Peyer's patch (tissue), 4 donors: ENCODE data around the gene HABP4.

Source experiments
- POLR2A ChIP-seq, 2 donors: fragments of 450-650 bp; IDR thresholded peaks; one replicate each; pipeline ENCODE4 v1.5.1; 2017; ENCODE audit warnings: antibody characterized with exemption in 2 of 2, mild to moderate bottlenecking in 2 of 2, moderate library complexity in 2 of 2
- TF ChIP-seq, protein P1 (sequence below), 6 experiments: fragments of 450-650 bp in 4 of 6; fragments of 200-600 bp in 2 of 6; sonication (generic) in 1 of 6; IDR thresholded peaks; one replicate each; pipeline ENCODE4 v1.5.1; 2017 to 2019; ENCODE audit warnings: antibody characterized with exemption in 6 of 6, mild to moderate bottlenecking in 3 of 6, moderate library complexity in 1 of 6

DNA sequence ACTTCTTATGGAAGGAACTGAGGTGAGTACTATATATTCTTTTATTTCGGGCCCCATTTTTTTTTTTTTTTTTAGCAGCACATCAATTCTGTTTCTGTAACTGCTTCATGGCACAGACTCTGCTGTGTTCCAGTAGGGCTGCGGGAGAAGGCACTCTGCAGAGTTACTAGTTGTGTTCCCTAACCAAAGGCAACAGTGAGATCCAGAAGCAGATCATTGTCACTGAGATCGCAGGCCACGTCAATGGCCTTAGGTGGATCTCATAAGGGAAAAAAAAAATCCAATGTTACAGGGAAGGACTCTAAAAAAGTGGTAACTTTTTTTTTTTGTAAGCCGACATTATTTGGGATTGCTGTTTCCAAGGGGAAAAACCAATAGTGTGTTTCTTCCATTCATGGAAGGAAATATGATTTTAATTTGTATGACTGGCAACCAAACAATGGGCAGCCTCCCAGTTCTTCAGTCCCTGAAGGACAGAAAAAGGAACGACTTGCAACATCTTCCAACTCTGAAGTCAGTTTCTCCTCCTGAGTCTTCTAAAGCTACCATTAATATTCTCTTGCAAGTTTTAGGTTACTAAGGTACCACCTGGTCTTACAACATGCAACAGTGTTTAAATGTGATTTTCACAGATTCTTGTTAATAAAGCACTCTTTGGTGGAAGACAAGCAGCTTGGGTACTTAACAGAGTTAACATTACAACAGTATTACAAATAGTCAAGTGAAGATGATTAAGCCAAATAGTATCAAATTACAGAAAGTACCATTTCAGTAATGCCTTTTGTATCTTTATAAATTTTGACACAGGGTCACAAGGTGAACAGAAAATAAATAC, 52.8 kb downstream of the HABP4 start:
- TF ChIP-seq, protein P1, sequence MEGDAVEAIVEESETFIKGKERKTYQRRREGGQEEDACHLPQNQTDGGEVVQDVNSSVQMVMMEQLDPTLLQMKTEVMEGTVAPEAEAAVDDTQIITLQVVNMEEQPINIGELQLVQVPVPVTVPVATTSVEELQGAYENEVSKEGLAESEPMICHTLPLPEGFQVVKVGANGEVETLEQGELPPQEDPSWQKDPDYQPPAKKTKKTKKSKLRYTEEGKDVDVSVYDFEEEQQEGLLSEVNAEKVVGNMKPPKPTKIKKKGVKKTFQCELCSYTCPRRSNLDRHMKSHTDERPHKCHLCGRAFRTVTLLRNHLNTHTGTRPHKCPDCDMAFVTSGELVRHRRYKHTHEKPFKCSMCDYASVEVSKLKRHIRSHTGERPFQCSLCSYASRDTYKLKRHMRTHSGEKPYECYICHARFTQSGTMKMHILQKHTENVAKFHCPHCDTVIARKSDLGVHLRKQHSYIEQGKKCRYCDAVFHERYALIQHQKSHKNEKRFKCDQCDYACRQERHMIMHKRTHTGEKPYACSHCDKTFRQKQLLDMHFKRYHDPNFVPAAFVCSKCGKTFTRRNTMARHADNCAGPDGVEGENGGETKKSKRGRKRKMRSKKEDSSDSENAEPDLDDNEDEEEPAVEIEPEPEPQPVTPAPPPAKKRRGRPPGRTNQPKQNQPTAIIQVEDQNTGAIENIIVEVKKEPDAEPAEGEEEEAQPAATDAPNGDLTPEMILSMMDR (IDR thresholded peaks at IDR 0.05), result no peak
- TF ChIP-seq POLR2A (IDR thresholded peaks at IDR 0.05), result no peak
